NCI-H1694 treated with DMSO at 0.1 percent for 48 hours (cell line): Measurements from ENCODE around the gene PC.

Experiments used
- DNase-seq: peaks from one replicate; lab custom pipeline; 2025; lab: John Stamatoyannopoulos, UW

Gene PC

DNA sequence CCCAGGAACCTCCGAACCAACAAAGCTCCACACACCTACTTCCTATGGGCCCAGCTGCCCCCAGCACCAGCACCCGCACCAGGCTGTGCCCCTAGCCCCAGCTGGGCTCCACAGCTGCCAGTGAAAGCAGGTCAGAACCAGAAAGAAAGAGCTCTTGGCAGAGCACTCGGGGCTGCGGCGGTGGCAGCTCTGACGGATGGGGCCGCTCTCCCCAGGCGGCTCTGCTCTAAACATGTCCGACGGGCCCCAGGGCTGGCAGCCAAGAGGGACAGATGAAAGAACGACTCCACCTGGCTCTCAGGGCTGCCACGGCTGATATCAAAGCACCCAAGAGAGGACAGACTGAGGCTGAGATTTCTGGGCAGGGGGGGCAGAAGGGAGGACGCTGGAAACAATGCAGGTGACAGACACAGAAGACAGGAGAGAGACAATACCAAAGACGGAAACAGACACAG, 75.6 kb downstream of the PC start:
- peak; percentile 60 for DNase-seq

DNA sequence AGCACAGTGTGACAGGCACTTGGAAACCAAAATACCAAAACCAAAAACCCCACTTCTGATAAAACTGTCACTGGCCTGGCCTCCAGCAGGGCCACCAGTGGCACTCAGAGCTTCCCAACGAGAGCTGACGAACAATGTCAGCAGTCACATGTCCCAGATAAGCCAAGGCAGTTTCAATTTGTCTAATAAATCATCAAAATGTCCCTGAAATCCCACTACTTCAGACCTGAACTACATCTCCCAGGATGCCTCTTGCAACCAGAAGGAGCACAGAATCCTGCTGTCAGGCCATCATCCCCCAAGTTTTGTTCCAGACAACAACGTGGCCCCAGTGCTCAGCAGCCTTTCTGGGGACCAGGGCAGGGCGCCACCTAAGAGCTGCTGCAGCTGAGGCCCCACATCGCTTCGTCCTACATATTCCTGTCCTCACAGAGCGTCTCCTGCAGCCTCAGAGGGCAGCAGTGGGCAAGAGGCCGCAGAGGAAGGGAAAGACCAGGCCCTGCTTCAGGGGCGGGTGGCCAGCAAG, 76.2 kb downstream of the PC start:
- DNase-seq = peak; percentile 29

DNA sequence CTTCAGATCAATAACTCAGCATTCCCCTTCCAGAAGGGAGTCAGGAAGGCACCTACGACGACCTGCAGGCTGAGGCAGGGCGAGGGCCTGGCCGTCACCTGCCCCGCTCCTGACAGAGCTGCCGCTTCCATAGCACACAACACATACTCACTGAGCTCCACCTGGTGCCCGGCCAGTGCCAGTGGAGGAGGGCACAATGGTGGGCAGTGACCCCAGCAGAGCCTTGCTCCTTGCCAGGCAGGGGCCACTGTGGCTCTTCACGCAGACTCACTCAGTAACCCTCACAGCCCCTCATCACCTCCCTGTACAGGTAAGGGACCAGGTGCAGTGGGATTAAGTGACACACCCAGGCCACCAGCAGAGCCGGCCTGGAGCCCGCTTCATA, 76.7 kb downstream of the PC start:
- no peak for DNase-seq

DNA sequence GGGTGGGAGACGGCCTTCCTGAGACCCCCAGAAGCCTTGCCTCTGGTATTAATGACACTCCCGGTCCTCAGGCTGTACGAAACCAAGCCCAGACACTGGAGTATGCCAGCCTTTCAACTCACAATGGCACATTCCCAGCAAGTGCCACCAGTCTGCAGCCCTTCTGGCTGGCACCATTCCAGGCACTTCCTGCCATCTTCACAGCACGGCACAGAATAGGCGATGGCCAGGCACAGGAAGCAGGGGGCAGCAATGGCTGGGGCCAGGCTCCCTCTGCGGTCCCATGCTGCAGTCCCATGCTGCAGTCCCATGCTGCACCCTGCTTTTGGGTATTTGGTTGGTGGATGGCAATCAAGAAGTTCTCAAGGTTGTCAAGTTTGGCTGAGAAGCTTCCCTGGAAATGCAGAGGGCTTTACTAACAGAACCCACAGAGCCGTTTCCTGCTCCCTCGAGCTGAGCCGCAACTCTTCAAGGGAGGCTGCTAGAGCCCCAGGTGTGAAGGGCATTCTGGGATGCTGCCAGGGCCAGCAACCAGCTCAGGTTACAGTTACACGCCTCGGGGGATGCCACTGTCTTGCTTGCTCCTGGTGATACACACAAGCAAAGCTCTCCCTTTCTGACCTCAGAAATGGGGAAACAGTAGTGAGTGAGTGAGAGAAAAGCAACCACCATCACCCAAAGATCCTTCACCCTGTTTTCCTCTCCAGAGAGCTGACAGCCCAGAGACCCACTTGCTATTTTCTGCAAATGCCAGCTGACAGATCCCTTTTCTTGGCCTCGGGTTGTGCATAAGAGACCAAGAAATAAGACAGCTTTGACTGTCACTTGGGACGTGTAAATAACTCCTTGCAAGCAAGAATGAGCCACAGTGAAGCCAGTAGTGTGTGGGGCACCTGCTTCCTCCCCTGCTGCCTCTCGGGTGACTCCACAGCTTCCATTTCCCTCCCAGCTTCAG, 77.4 kb downstream of the PC start:
- peak; percentile 8 for DNase-seq

DNA sequence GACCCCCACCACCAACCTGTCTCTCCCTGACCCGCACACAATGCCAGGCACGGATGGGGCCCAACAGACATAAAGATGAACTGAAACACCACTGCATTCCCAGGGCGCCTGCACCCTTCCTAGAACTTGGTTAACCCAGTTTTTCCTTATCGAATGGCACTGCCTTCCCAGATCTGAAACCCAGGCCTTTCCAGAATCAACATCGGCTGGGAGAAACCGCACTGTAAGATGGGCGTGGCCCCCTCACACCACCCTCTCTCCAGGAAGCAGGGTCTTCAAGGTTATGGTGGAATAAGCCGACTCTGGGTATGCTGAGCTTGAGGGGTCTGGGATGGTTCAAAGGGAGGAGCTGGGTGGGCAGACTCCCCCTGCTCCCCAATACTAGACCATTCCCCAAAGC, 78.2 kb downstream of the PC start:
- DNase-seq = no peak

DNA sequence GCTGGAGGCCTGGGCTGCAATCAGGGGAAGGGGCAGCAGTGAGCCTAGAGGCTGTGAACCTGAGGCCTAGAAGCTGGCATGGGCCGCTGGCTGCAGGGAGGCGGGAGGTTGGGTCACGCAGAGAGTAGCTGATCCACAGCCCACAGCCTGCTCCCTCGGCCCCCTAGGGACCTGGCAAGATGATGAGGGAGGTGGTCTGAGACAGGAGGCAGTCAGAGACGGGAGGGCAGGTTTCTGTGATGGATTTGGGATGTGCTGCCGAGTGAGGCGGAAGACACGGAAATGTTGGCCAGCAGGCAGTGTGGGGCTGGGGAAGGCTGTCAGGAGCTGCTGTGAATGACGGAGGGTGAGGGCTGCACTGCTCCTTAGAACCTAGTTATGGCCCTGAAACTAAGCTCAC, 78.6 kb downstream of the PC start:
- no peak for DNase-seq

DNA sequence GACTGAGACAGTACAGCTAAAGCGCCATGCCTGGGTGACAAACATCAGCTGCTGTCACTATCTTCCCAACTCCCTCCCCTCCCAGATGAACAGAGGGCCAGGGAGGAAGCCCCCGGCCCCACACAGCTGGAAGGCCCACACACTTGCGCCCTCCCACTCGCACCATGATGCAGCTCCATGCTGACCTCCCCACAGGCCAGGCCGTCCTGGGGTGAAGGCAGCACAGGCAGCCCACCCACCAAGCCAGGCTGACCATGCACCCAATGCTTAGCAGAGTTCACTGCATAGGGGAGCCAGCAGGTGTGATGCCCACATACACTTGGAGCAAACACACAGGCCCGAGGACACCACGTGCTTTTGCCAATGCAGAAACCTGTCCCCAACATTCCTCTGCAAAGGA, 79.2 kb downstream of the PC start:
- DNase-seq = no peak

- no peak for DNase-seq
Observed at GRCh38 chr11:66878474-66878873, 79.7 kb downstream of the PC start.

GRCh38 chr11:66877588-66878385, 80.4 kb downstream of the PC start:
- no peak for DNase-seq

GRCh38 chr11:66875378-66875777, 82.8 kb downstream of the PC start:
- no peak for DNase-seq

- DNase-seq = no peak
Observed at GRCh38 chr11:66874232-66874631, 84.0 kb downstream of the PC start.

DNA sequence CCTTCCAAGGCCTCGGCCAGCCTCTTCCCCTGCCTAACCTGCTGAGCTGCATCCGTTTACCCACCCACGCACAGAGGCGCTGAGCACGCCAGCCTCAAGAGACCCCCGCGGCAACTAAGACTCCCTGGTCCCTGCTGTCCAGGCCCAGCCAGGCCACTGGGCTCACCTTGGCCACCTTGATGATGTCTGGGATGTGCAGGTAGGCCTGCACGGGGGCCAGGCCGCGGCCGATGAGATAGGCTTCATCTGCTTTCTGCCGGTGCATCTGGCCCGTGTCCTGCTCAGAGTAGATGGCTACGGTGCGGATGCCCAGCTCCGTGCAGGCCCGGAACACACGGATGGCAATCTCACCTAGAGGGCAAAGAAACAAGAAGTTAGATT, 86.7 kb downstream of the PC start:
- no peak for DNase-seq

- no peak for DNase-seq
Observed at GRCh38 chr11:66870616-66871520, 87.3 kb downstream of the PC start.

DNA sequence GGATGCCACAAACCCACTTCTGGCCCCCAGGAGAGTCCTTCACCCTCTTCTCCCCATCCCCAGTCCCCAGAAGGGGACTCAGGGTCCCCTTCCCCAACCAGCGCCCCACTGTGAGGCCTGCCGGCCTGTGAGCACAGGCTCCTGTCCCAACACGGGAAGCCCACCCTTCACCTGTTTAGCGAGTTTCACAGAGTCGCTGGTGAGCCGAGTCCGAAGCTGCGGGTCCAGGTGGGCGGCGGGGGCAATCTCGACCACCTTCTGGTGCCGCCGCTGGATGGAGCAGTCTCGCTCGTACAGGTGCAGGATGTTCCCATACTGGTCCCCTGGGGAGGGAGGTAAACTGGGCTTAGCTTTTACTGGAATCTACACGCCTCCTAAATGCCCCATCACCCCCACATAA, 88.1 kb downstream of the PC start:
- DNase-seq = no peak

GRCh38 chr11:66869567-66869870, 88.7 kb downstream of the PC start:
- DNase-seq = no peak

DNA sequence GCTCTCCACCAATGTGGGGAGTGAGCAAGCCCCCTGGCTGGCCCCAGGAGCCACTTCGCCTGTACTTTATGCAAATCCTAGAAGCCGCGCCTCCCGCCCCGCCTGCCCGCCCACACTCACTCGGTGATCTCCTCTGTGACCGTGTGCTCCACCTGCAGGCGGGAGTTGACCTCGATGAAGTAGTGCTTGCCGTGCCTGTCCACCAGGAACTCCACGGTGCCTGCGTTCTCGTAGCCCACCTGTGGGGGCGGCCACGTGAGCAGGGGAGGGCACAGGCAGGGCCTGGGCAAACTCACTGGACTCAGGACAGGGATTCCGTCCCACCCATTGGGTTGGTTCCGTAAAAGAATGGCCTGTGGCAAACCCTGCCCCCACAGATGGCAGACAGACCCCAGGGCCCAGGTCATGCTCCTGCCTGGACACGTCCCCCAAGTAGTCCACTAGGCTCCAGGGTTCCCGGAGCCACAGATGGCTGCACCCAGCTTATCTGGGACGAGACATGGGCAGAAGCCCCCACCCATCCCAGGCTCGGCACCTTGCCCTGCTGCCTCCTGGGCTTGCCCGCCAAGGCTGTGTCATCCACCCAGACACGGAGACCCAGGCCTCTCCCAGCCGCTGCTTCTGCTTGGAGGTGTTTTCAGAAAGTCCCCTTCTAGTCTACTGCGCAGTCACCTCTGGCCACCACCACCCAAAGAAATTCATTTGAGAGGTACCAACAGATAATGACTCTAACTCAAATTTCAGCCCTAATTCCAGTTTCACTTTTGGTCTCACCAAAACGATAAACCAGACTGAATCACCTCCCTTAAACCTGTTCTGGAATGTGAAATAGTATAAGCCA, 89.2 kb downstream of the PC start:
- DNase-seq = no peak

- no peak for DNase-seq
Observed at GRCh38 chr11:66868082-66868725, 90.0 kb downstream of the PC start.

GRCh38 chr11:66867425-66868040, 90.7 kb downstream of the PC start:
- DNase-seq = no peak

GRCh38 chr11:66866511-66866986, 91.6 kb downstream of the PC start:
- DNase-seq = peak; percentile 53

- DNase-seq = no peak
Observed at GRCh38 chr11:66866007-66866406, 92.2 kb downstream of the PC start.
